HEK293T (cell line): Measurements from ENCODE around the gene IGSF1.

ENCODE experiments used
- CTCF ChIA-PET: fragments of 350-600 bp; formaldehyde crosslinking; extraction: SDS; loops from one replicate; lab custom pipeline; 2021; ENCODE audit warnings: antibody characterized with exemption, inconsistent platforms; lab: Yijun Ruan, JAX
- POLR2A ChIA-PET: fragments of 350-600 bp; formaldehyde crosslinking; extraction: SDS; loops from one replicate; lab custom pipeline; 2020; ENCODE audit warnings: antibody characterized with exemption, inconsistent platforms; lab: Yijun Ruan, JAX
- DNase-seq: peaks from one replicate; pipeline ENCODE4 v3.0.0; 2012; ENCODE audit warnings: mixed read lengths; ENCODE audit errors: extremely low spot score
- ARNT ChIP-seq: fragments of 450-650 bp; IDR thresholded peaks from 2 replicates; pipeline ENCODE4 v1.6.1; 2017; ENCODE audit warnings: mild to moderate bottlenecking
- BHLHE40 ChIP-seq: fragments of 450-650 bp; IDR thresholded peaks from 2 replicates; pipeline ENCODE4 v1.6.1; 2016; ENCODE audit warnings: mild to moderate bottlenecking, moderate library complexity, borderline replicate concordance
- CTBP1 ChIP-seq: fragments of 450-650 bp; IDR thresholded peaks from 2 replicates; pipeline ENCODE4 v1.6.1; 2016; ENCODE audit warnings: borderline replicate concordance
- ELF4 ChIP-seq: fragments of 450-650 bp; IDR thresholded peaks from 2 replicates; pipeline ENCODE4 v1.6.1; 2017; ENCODE audit warnings: antibody characterized with exemption
- FOXA1 ChIP-seq: fragments of 450-650 bp; IDR thresholded peaks from 2 replicates; pipeline ENCODE4 v1.6.1; 2016; ENCODE audit warnings: mild to moderate bottlenecking
- FOXK2 ChIP-seq: fragments of 450-650 bp; IDR thresholded peaks from 2 replicates; pipeline ENCODE4 v1.6.1; 2016; ENCODE audit warnings: mild to moderate bottlenecking
- FOXM1 ChIP-seq: fragments of 450-650 bp; IDR thresholded peaks from 2 replicates; pipeline ENCODE4 v1.6.1; 2017; ENCODE audit warnings: mild to moderate bottlenecking, borderline replicate concordance
- HDGF ChIP-seq: fragments of 450-650 bp; IDR thresholded peaks from 2 replicates; pipeline ENCODE4 v1.6.1; 2017; ENCODE audit warnings: antibody characterized with exemption, borderline replicate concordance
- L3MBTL2 ChIP-seq: fragments of 450-650 bp; conservative IDR thresholded peaks from 2 replicates; pipeline ENCODE4 v1.6.1; 2016; ENCODE audit warnings: mild to moderate bottlenecking
- LEF1 ChIP-seq: fragments of 450-650 bp; IDR thresholded peaks from 2 replicates; pipeline ENCODE4 v1.6.1; 2017; ENCODE audit warnings: mild to moderate bottlenecking, borderline replicate concordance
- NFRKB ChIP-seq: fragments of 450-650 bp; IDR thresholded peaks from 2 replicates; pipeline ENCODE4 v1.6.1; 2016; ENCODE audit warnings: mild to moderate bottlenecking, moderate library complexity
- PKNOX1 ChIP-seq: fragments of 450-650 bp; IDR thresholded peaks from 2 replicates; pipeline ENCODE4 v1.6.1; 2016
- SP1 ChIP-seq: fragments of 450-650 bp; IDR thresholded peaks from 2 replicates; pipeline ENCODE4 v1.6.1; 2017
- SUZ12 ChIP-seq: fragments of 450-650 bp; IDR thresholded peaks from 2 replicates; pipeline ENCODE4 v1.6.1; 2016; ENCODE audit warnings: mild to moderate bottlenecking
- TARDBP ChIP-seq: fragments of 450-650 bp; IDR thresholded peaks from 2 replicates; pipeline ENCODE4 v1.6.1; 2016
- ZNF384 ChIP-seq: fragments of 450-650 bp; IDR thresholded peaks from 2 replicates; pipeline ENCODE4 v1.6.1; 2016

IGSF1 gene

DNA sequence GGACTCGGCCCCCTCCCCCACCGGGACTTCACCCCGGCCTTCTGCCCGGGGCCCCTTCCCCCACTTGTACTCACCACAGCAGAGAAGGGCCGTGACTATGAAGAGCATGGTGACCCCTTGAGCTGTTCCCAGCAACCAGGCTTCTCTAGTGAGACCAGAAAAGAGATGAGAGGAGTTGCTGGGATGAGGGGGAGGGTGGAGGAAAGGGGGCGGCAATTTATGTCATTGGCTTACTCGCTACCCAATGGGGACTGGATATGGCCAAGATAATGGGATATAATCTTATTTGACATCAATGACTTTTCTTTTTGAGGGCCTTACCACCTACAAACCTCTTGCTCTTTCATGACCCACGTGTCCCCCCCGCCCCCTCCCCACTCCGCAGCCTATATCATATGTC lies 9.9 kb downstream of the IGSF1 start:
- POLR2A ChIA-PET: no interaction called here
- CTCF ChIA-PET: interaction anchor here (0.7 kb wide), 1 partner anchor 216 kb away, joined by 3 read pairs; no protein-coding TSS in a partner anchor
- TF ChIP-seq BHLHE40: no peak
- TF ChIP-seq TARDBP: no peak
- DNase-seq: no peak

- CTCF ChIA-PET: no interaction called here
- no peak for DNase-seq
- TF ChIP-seq CTBP1 (no peak), L3MBTL2 (no peak), ARNT (no peak), PKNOX1 (no peak), SP1 (no peak), ELF4 (no peak), TARDBP (no peak)
- POLR2A ChIA-PET: no interaction called here
Measured at GRCh38 chrX:131277543-131278136, 11.5 kb downstream of the IGSF1 start.

DNA sequence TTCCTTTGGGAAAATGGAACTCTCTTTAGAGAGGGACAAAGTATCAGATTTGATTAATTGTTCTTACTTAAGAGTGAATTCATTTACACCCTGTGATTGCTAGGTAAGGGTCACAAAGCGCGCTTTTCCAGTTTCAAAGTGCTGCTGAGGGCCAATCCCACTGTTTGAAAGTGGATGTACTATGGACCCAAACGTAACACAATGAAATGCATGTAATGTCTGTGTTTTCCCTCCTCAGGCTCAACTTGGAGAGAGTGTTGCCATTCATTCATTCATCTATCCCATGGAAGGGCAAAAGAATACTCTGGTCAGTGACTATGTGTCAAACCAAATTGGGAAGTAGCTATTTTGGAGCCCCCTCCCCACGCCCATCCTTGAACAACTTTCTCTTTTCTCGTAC lies 16.1 kb downstream of the IGSF1 start:
- ChIA-PET CTCF (no interaction called here), POLR2A (no interaction called here)
- no peak for DNase-seq
- TF ChIP-seq TARDBP (no peak), ELF4 (no peak), NFRKB (no peak), HDGF (no peak), FOXM1 (no peak), PKNOX1 (no peak), FOXK2 (no peak), FOXA1 (no peak), CTBP1 (no peak), LEF1 (no peak), ZNF384 (no peak)

GRCh38 chrX:131271826-131272225 lies 17.3 kb downstream of the IGSF1 start:
- POLR2A ChIA-PET: no interaction called here
- CTCF ChIA-PET: no interaction called here

GRCh38 chrX:131271274-131271673 lies 17.8 kb downstream of the IGSF1 start:
- CTCF ChIA-PET: no interaction called here
- TF ChIP-seq FOXK2: no peak
- no peak for TF ChIP-seq LEF1
- TF ChIP-seq L3MBTL2: no peak
- no peak for TF ChIP-seq ELF4
- no peak for TF ChIP-seq CTBP1
- TF ChIP-seq SP1: no peak
- no peak for TF ChIP-seq FOXA1
- TF ChIP-seq FOXM1: no peak
- TF ChIP-seq TARDBP: no peak
- TF ChIP-seq ZNF384: no peak
- TF ChIP-seq BHLHE40: no peak
- TF ChIP-seq HDGF: no peak
- no peak for TF ChIP-seq NFRKB
- POLR2A ChIA-PET: no interaction called here
- no peak for DNase-seq

More at GRCh38 chrX:131271826-131272225, 17.3 kb downstream of the IGSF1 start:
- DNase-seq: no peak
- no peak for TF ChIP-seq BHLHE40

GRCh38 chrX:131270080-131270479 lies 19.0 kb downstream of the IGSF1 start:
- CTCF ChIA-PET: interaction anchor here (0.8 kb wide), 1 partner anchor 96 kb away, joined by 4 read pairs; no protein-coding TSS in a partner anchor
- TF ChIP-seq PKNOX1: peak; percentile 85
- no peak for TF ChIP-seq LEF1
- POLR2A ChIA-PET: no interaction called here
- peak; percentile 25 for DNase-seq

DNA sequence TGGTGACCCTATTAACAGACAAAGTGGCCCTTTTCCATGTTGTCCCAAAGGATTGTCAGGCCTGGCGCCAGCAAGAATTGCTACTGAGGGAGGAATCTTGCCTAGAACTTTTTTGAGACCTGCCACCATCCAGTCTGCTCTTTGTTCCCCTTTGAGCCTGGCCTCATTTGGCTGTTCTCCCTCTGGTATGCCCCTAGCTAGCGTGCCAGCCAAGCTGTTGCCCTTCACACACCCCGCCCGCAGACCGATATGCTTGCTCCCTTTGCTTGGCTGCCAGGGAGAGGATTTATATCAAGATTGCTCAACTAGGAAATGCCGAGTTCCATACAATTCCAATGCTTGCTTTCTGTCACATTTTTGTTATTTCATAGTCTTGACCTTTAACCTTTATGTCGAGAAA lies 24.4 kb downstream of the IGSF1 start:
- ChIA-PET CTCF (interaction anchor here (0.5 kb wide), 1 partner anchor 338 kb away, joined by 3 read pairs; no protein-coding TSS in a partner anchor), POLR2A (no interaction called here)
- DNase-seq: no peak
- TF ChIP-seq NFRKB (no peak), CTBP1 (no peak), FOXA1 (no peak), TARDBP (no peak), ARNT (no peak), HDGF (no peak), LEF1 (no peak), BHLHE40 (no peak), FOXK2 (no peak), ELF4 (no peak), SUZ12 (no peak), FOXM1 (no peak), ZNF384 (no peak), SP1 (no peak), PKNOX1 (no peak), L3MBTL2 (no peak)
